ENCODE results near the gene ANKRD50.

ANKRD50 gene

GRCh38 chr4:124636788-124637187 is 75.7 kb downstream of the ANKRD50 start:
- DNase-seq (ENCODE audit: low spot score): no peak

DNA sequence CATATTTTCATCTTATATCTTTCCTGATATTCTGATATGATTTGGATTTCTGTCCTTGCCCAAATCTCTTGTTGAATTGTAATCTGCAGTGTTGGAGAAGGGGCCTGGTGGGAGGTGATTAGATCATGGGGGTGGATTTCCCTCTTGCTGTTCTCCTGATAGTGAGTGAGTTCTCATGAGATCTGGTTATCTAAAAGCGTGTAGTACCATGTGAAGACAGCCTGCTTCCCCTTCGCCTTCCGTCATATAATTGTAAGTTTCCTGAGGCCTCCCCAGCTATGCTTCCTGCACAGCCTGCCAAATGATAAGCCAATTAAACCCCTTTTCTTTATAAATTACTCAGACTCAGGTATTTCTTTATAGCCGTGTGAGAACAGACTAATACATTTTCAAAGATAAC is 77.2 kb downstream of the ANKRD50 start:
- no peak for DNase-seq (ENCODE audit: low spot score)

GRCh38 chr4:124633285-124633941 is 79.1 kb downstream of the ANKRD50 start:
- DNase-seq (ENCODE audit: low spot score): no peak

- no peak for DNase-seq (ENCODE audit: low spot score)
These were observed 80.1 kb downstream of the ANKRD50 start for GRCh38 chr4:124632439-124632838.

- DNase-seq (ENCODE audit: low spot score): peak; percentile 36
These were observed 80.8 kb downstream of the ANKRD50 start for GRCh38 chr4:124631760-124632159.

GRCh38 chr4:124629681-124630080 is 82.9 kb downstream of the ANKRD50 start:
- no peak for DNase-seq (ENCODE audit: low spot score)
